Heart left ventricle (tissue), 13 donors: ENCODE data around the gene STYXL1.

Source experiments
- POLR2A ChIP-seq, 2 donors: fragments of 450-650 bp; IDR thresholded peaks; one replicate each; pipeline ENCODE4 v1.6.1; 2017; ENCODE audit warnings: antibody characterized with exemption in 2 of 2, mild to moderate bottlenecking in 2 of 2, moderate library complexity in 2 of 2
- TF ChIP-seq, protein P1 (sequence below), 12 donors: fragments of 200-600 bp; sonication (generic) in 4 of 12; IDR thresholded peaks; one replicate each; pipeline versions ENCODE4 v1.5.0 to v1.8.0; 2018 to 2022; ENCODE audit warnings: antibody characterized with exemption in 12 of 12, mild to moderate bottlenecking in 5 of 12
- donor health status: ischemic (EF 13 %, LVEDD 7.1; RV severe dilation, severe dysfunction).
- donor health status: DM: no; HTN: yes; CAD: no.
- donor health status: DM: no; HTN: no; CAD: no.
- donor health status: ischemic (EF 25% LVEDD 6.9; RV normal size, moderate dysfunction).
- donor health status: ischemic (EF 25% LVEDD 5.7; RV mildly dilated, moderate dysfunction).
- donor health status: ischemic (EF 35%, LVEDD 5.7; RV mildly dilated, moderate dysfunction).
- donor health status: nonischemic (EF 11% LVEDD 7.7; RV severe dilation, severe dysfunction).
- donor health status: DM: yes; HTN: yes; CAD: no.
- donor health status: PGD.
- donor health status: ischemic (EF 29% LVEDD 5.4; RV normal size, mild dysfunction).
- donor health status: nonischemic (EF 23%, LVEDD 6.1; RV moderate dilation, normal function).

DNA sequence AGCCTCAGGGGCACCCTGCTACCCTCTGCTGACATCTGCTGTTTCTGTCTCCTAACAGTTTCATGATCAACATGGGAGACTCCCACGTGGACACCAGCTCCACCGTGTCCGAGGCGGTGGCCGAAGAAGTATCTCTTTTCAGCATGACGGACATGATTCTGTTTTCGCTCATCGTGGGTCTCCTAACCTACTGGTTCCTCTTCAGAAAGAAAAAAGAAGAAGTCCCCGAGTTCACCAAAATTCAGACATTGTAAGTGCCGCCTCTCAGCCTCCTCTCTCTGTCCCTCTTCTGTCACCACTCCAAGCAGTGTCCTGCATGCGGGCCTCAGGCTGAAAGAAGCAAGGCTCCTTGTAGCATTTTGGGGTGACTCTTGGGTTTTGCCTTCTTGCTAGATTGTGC, 93.9 kb downstream of the STYXL1 start:
- TF ChIP-seq, protein P1, sequence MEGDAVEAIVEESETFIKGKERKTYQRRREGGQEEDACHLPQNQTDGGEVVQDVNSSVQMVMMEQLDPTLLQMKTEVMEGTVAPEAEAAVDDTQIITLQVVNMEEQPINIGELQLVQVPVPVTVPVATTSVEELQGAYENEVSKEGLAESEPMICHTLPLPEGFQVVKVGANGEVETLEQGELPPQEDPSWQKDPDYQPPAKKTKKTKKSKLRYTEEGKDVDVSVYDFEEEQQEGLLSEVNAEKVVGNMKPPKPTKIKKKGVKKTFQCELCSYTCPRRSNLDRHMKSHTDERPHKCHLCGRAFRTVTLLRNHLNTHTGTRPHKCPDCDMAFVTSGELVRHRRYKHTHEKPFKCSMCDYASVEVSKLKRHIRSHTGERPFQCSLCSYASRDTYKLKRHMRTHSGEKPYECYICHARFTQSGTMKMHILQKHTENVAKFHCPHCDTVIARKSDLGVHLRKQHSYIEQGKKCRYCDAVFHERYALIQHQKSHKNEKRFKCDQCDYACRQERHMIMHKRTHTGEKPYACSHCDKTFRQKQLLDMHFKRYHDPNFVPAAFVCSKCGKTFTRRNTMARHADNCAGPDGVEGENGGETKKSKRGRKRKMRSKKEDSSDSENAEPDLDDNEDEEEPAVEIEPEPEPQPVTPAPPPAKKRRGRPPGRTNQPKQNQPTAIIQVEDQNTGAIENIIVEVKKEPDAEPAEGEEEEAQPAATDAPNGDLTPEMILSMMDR (IDR thresholded peaks at IDR 0.05): no peak
- no peak for TF ChIP-seq POLR2A (IDR thresholded peaks at IDR 0.05)
